ENCODE results near the gene RNF208. TPM values are rescaled to one million over a fixed set of nuclear protein-coding genes. Genes with fewer than 3 reads are reported as not detected.

Gene RNF208
- total and polyA plus RNA-seq, 5 donors from 2014 or later = 1.2 TPM; not detected in 4

- no peak overlapping the region for H3K27ac ChIP-seq (ENCODE audit: insufficient read depth, low read length, poor library complexity, severe bottlenecking)
- H3K4me1 ChIP-seq (ENCODE audit: control insufficient read depth, insufficient read depth, low read length, poor library complexity, severe bottlenecking) = peaks cover 36% of the 10 kb centered on the region
- H3K36me3 Mint-ChIP-seq = peaks cover 8% of the 10 kb centered on the region
- peaks cover 42% of the 10 kb centered on the region for H3K36me3 ChIP-seq (ENCODE audit: control insufficient read depth, insufficient read depth, low read length)
- DNase-seq = no peak
- no peaks in the 10 kb centered on the region for H3K27me3 Mint-ChIP-seq
- no peaks in the 10 kb centered on the region for H3K27me3 ChIP-seq (ENCODE audit: control insufficient read depth, insufficient read depth, low read length)
- H3K4me1 Mint-ChIP-seq = peaks cover 0 to 43% (median 13%) of the 10 kb centered on the region in 4 donors
- H3K9me3 Mint-ChIP-seq = peaks cover 0 to 2% (median 0%) of the 10 kb centered on the region in 7 donors
- H3K4me3 ChIP-seq (ENCODE audit: low read depth, low read length) = no peak overlapping the region
- H3K4me3 Mint-ChIP-seq = peak overlapping the region in 1 of 4 donors; percentile 31
- H3K27ac Mint-ChIP-seq = no peak overlapping the region
- no peaks in the 10 kb centered on the region for H3K9me3 ChIP-seq (ENCODE audit: control insufficient read depth in 2 of 2, low read length in 2 of 2)
- no peak for ATAC-seq (ENCODE audit: low read depth in 2 of 2)
Measured at GRCh38 chr9:137184881-137185660, 37.0 kb downstream of the RNF208 start.

GRCh38 chr9:137183980-137184595 lies 38.0 kb downstream of the RNF208 start:
- H3K27ac Mint-ChIP-seq = no peak overlapping the region
- no peak for ATAC-seq (ENCODE audit: low read depth in 2 of 2)
- H3K4me3 Mint-ChIP-seq = peak overlapping the region in 2 of 4 donors; percentile 48 to 60
- H3K9me3 Mint-ChIP-seq = peaks cover 0 to 2% (median 0%) of the 10 kb centered on the region in 7 donors
- H3K9me3 ChIP-seq (ENCODE audit: control insufficient read depth in 2 of 2, low read length in 2 of 2) = no peaks in the 10 kb centered on the region
- peaks cover 27% of the 10 kb centered on the region for H3K4me1 ChIP-seq (ENCODE audit: control insufficient read depth, insufficient read depth, low read length, poor library complexity, severe bottlenecking)
- no peak overlapping the region for H3K4me3 ChIP-seq (ENCODE audit: low read depth, low read length)
- no peaks in the 10 kb centered on the region for H3K27me3 Mint-ChIP-seq
- no peak overlapping the region for H3K27ac ChIP-seq (ENCODE audit: insufficient read depth, low read length, poor library complexity, severe bottlenecking)
- H3K4me1 Mint-ChIP-seq = peaks cover 0 to 37% (median 13%) of the 10 kb centered on the region in 4 donors
- no peak for DNase-seq
- H3K36me3 Mint-ChIP-seq = peaks cover 11% of the 10 kb centered on the region
- peaks cover 48% of the 10 kb centered on the region for H3K36me3 ChIP-seq (ENCODE audit: control insufficient read depth, insufficient read depth, low read length)
- H3K27me3 ChIP-seq (ENCODE audit: control insufficient read depth, insufficient read depth, low read length) = no peaks in the 10 kb centered on the region

GRCh38 chr9:137182836-137183235 lies 39.2 kb downstream of the RNF208 start:
- H3K36me3 Mint-ChIP-seq = peaks cover 12% of the 10 kb centered on the region

GRCh38 chr9:137181680-137182079 lies 40.4 kb downstream of the RNF208 start:
- no peak overlapping the region for H3K4me3 Mint-ChIP-seq
- H3K9me3 Mint-ChIP-seq = peaks cover 0 to 2% (median 0%) of the 10 kb centered on the region in 7 donors
- H3K27me3 Mint-ChIP-seq = peaks cover under 1% of the 10 kb centered on the region
- no peak overlapping the region for H3K27ac Mint-ChIP-seq
- peaks cover 17% of the 10 kb centered on the region for H3K36me3 Mint-ChIP-seq
- H3K4me1 ChIP-seq (ENCODE audit: control insufficient read depth, insufficient read depth, low read length, poor library complexity, severe bottlenecking) = peaks cover 10% of the 10 kb centered on the region
- no peaks in the 10 kb centered on the region for H3K9me3 ChIP-seq (ENCODE audit: control insufficient read depth in 2 of 2, low read length in 2 of 2)
- no peak for DNase-seq
- H3K4me3 ChIP-seq (ENCODE audit: low read depth, low read length) = no peak overlapping the region
- no peak for ATAC-seq (ENCODE audit: low read depth in 2 of 2)
- no peak overlapping the region for H3K27ac ChIP-seq (ENCODE audit: insufficient read depth, low read length, poor library complexity, severe bottlenecking)
- H3K4me1 Mint-ChIP-seq = peaks cover 0 to 20% (median 5%) of the 10 kb centered on the region in 4 donors
- H3K36me3 ChIP-seq (ENCODE audit: control insufficient read depth, insufficient read depth, low read length) = peaks cover 49% of the 10 kb centered on the region
- H3K27me3 ChIP-seq (ENCODE audit: control insufficient read depth, insufficient read depth, low read length) = no peaks in the 10 kb centered on the region

More at GRCh38 chr9:137182836-137183235, 39.2 kb downstream of the RNF208 start:
- H3K27me3 ChIP-seq (ENCODE audit: control insufficient read depth, insufficient read depth, low read length) = no peaks in the 10 kb centered on the region
- H3K27ac Mint-ChIP-seq = no peak overlapping the region
- H3K27me3 Mint-ChIP-seq = no peaks in the 10 kb centered on the region
- peaks cover 0 to 2% (median 0%) of the 10 kb centered on the region in 7 donors for H3K9me3 Mint-ChIP-seq
- no peak overlapping the region for H3K4me3 ChIP-seq (ENCODE audit: low read depth, low read length)
- H3K4me1 ChIP-seq (ENCODE audit: control insufficient read depth, insufficient read depth, low read length, poor library complexity, severe bottlenecking) = peaks cover 21% of the 10 kb centered on the region
- peak overlapping the region in 1 of 4 donors; percentile 78 for H3K4me3 Mint-ChIP-seq
- no peak overlapping the region for H3K27ac ChIP-seq (ENCODE audit: insufficient read depth, low read length, poor library complexity, severe bottlenecking)
- ATAC-seq (ENCODE audit: low read depth in 2 of 2) = no peak
- no peak for DNase-seq
- H3K4me1 Mint-ChIP-seq = peaks cover 0 to 31% (median 13%) of the 10 kb centered on the region in 4 donors
- no peaks in the 10 kb centered on the region for H3K9me3 ChIP-seq (ENCODE audit: control insufficient read depth in 2 of 2, low read length in 2 of 2)
- H3K36me3 ChIP-seq (ENCODE audit: control insufficient read depth, insufficient read depth, low read length) = peaks cover 49% of the 10 kb centered on the region

DNA sequence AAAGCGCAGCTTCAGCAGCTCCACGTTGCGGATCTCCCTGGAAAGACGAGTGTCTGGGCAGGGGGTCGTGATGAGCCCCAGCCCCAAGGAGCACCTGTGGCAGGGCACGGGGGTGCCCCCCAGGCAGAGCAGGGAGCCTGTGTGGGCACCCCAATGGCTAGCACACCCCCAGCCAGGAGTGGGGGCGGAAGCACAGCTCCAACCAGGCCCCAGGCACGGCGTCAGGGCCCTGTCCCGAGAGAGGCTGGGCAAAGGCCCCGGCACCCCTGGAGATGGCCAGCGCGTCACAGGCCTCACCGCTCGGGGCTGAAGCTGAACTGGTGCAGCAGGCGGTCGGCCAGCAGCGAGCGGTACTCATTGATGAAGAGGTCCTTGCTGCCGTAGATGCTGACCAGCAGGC lies 41.5 kb downstream of the RNF208 start:
- Mint-ChIP-seq H3K27me3 (peaks cover 4% of the 10 kb centered on the region), H3K4me1 (peaks cover 0 to 15% (median 0%) of the 10 kb centered on the region in 4 donors), H3K27ac (no peak overlapping the region), H3K36me3 (peaks cover 17% of the 10 kb centered on the region), H3K4me3 (no peak overlapping the region), H3K9me3 (peaks cover 0 to 2% (median 0%) of the 10 kb centered on the region in 7 donors)
- H3K4me3 ChIP-seq (ENCODE audit: low read depth, low read length) = no peak overlapping the region
- no peaks in the 10 kb centered on the region for H3K27me3 ChIP-seq (ENCODE audit: control insufficient read depth, insufficient read depth, low read length)
- no peak for DNase-seq
- no peaks in the 10 kb centered on the region for H3K9me3 ChIP-seq (ENCODE audit: control insufficient read depth in 2 of 2, low read length in 2 of 2)
- H3K4me1 ChIP-seq (ENCODE audit: control insufficient read depth, insufficient read depth, low read length, poor library complexity, severe bottlenecking) = no peaks in the 10 kb centered on the region
- peaks cover 44% of the 10 kb centered on the region for H3K36me3 ChIP-seq (ENCODE audit: control insufficient read depth, insufficient read depth, low read length)
- no peak overlapping the region for H3K27ac ChIP-seq (ENCODE audit: insufficient read depth, low read length, poor library complexity, severe bottlenecking)
- ATAC-seq (ENCODE audit: low read depth in 2 of 2) = no peak

DNA sequence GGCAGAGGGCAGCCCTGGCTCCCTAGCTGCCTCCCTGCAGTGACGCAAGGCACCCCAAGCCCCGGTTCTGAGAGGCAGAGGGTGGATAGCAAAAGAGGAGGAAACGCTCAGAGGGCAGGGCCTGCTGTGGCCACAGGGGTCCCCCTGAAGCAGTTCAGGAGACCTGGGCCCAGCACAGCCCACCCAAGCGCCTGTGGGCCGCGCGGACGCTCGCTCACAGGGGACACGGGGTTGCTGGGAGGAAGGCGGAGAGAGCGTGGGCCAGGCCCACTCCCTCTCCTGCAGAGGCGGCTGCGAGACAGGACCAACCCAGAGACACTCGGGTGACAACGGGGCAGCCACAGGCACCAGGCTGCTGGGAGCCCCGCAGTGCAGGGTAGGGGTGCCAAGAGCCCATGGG lies 42.3 kb downstream of the RNF208 start:
- no peak overlapping the region for H3K27ac ChIP-seq (ENCODE audit: insufficient read depth, low read length, poor library complexity, severe bottlenecking)
- ATAC-seq (ENCODE audit: low read depth in 2 of 2) (no peak), DNase-seq (no peak)
- no peak overlapping the region for H3K4me3 ChIP-seq (ENCODE audit: low read depth, low read length)
- peaks cover 43% of the 10 kb centered on the region for H3K36me3 ChIP-seq (ENCODE audit: control insufficient read depth, insufficient read depth, low read length)
- peaks cover 0 to 13% (median 0%) of the 10 kb centered on the region in 4 donors for H3K4me1 Mint-ChIP-seq
- H3K27me3 Mint-ChIP-seq = peaks cover 4% of the 10 kb centered on the region
- no peak overlapping the region for H3K4me3 Mint-ChIP-seq
- H3K9me3 Mint-ChIP-seq = peaks cover 0 to 2% (median 0%) of the 10 kb centered on the region in 7 donors
- no peaks in the 10 kb centered on the region for H3K9me3 ChIP-seq (ENCODE audit: control insufficient read depth in 2 of 2, low read length in 2 of 2)
- peaks cover 3% of the 10 kb centered on the region for H3K4me1 ChIP-seq (ENCODE audit: control insufficient read depth, insufficient read depth, low read length, poor library complexity, severe bottlenecking)
- H3K36me3 Mint-ChIP-seq = peaks cover 17% of the 10 kb centered on the region
- H3K27me3 ChIP-seq (ENCODE audit: control insufficient read depth, insufficient read depth, low read length) = no peaks in the 10 kb centered on the region
- H3K27ac Mint-ChIP-seq = no peak overlapping the region

- Histone ChIP-seq H3K27ac (ENCODE audit: insufficient read depth, low read length, poor library complexity, severe bottlenecking) (no peak overlapping the region), H3K9me3 (ENCODE audit: control insufficient read depth in 2 of 2, low read length in 2 of 2) (no peaks in the 10 kb centered on the region), H3K27me3 (ENCODE audit: control insufficient read depth, insufficient read depth, low read length) (no peaks in the 10 kb centered on the region), H3K4me1 (ENCODE audit: control insufficient read depth, insufficient read depth, low read length, poor library complexity, severe bottlenecking) (peaks cover 8% of the 10 kb centered on the region), H3K36me3 (ENCODE audit: control insufficient read depth, insufficient read depth, low read length) (peaks cover 40% of the 10 kb centered on the region), H3K4me3 (ENCODE audit: low read depth, low read length) (no peak overlapping the region)
- peaks cover 4% of the 10 kb centered on the region for H3K27me3 Mint-ChIP-seq
- peak overlapping the region in 1 of 3 donors; percentile 52 for H3K27ac Mint-ChIP-seq
- peak overlapping the region in 1 of 4 donors; percentile 13 for H3K4me3 Mint-ChIP-seq
- peaks cover 0 to 8% (median 0%) of the 10 kb centered on the region in 4 donors for H3K4me1 Mint-ChIP-seq
- H3K36me3 Mint-ChIP-seq = peaks cover 14% of the 10 kb centered on the region
- no peak for DNase-seq
- H3K9me3 Mint-ChIP-seq = peaks cover 0 to 2% (median 0%) of the 10 kb centered on the region in 7 donors
- no peak for ATAC-seq (ENCODE audit: low read depth in 2 of 2)
Measured at GRCh38 chr9:137178939-137179630, 43.0 kb downstream of the RNF208 start.

Measured in CD4-positive, CD25-positive, alpha-beta regulatory T cell (primary cell).